Stimulated activated CD4-positive, alpha-beta T cell treated with anti-CD3 and anti-CD28 coated beads, Interleukin-1b, Interleukin-23, amount 100 ng/mL, for 1 hour (primary cell): ENCODE measurements around the gene CASK.
"Not testable (repeated sequence)": the region's sequence is repeated elsewhere in the genome, so short reads cannot be mapped to it uniquely, and the experiment has no call there.

Source experiments
- DNase-seq, 2 donors: peaks; one replicate each; pipeline ENCODE4 v3.0.0-alpha.2; 2020; ENCODE audit warnings: low read depth in 2 of 2

The CASK gene

DNA sequence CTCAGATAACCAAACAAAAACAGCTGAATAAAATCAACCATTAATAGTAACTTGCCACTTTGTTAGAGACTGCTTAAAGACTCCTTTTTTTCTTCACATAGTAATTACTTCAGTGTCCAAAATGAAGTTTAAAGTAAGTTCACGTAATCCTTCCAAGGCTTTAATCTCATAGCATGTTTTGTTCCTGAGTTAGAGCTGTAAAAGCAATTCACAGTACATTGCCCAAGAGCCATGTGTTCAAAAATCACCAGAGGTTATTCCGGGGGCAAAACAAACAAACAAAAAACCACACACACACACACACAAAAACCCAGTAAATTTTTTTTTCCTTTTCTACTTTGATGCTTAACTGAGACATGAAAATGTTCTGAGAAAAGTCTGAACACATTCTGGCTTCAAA is 193.3 kb downstream of the CASK start:
- DNase-seq, result no peak

DNA sequence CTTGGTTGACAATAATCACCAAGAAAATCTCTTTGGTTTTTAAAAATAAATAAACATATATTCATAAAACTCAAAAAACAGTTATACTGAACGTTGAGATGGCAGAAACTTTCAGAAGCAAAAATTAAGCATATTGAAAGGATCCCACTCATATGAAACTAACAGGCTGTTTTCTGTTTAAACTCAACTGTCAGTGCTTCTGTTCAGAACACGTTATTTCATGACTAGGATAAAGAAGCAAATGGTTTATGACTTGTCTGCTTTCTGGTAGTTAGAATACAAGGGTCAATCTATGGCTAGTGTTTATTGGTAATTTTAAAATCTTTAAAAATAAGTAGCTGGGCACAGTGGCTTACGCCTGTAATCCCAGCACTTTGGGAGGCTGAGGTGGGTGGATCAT is 195.2 kb downstream of the CASK start:
- no peak for DNase-seq

DNA sequence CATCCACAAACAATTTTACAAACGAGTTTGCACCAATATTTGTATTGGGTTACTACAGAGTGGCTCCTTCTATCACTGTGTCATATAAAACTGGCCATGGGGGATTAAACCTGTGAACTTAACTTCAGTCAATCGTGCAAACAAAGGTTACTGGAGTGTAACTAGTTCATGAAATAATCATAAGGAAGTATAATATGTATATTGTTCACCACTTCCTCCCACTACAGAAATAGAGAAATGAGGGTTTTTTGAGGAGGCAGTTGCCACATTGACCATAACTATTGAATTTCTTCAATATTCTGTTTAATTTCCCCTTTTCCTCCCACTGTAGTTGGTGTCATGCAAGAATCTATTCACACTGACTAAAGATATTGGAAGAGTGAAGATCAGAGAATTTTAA is 199.5 kb downstream of the CASK start, which contains the start of gene GPR82:
GPR82 (plus strand) TSS at position 356 of the 400 bp plus-strand sequence. CDS start 2,846 bp downstream, outside the sequence.
- no peak for DNase-seq

DNA sequence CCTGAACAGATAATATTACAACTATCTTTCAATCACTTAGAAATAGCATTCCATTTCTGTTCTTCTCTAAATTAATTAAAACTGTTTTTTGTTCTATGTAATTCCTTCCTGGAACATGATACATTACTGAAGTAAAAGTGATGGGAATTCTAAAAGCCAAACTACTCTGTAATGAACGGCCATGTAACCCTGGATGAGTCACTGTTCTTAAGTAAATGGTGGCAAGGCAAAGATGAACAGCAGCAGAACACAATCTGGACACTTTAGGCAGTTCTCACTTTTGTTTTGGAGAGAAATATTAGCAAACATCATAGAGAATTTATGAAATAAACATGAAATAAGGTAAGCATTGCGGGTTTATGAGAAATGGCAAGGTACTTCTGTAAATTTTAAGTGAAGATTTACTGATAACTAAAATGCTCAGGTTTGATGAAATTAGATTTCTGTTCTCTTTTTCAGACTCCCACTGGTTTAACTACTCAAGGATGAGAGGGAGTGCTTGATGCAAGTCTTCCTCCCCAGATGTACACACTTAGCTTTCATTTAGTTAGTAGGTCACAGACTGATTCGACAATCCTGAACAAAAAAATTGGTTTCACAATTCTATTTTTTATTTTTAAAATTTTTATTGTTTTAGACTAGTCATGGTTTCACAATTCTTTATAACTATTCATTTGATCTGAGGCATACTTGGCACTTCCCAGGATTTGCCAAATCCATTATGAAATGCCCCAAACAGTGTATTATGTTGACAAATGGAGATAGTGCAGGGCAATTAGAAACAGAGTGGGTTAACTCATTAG is 200.3 kb downstream of the CASK start:
- DNase-seq, result no peak

DNA sequence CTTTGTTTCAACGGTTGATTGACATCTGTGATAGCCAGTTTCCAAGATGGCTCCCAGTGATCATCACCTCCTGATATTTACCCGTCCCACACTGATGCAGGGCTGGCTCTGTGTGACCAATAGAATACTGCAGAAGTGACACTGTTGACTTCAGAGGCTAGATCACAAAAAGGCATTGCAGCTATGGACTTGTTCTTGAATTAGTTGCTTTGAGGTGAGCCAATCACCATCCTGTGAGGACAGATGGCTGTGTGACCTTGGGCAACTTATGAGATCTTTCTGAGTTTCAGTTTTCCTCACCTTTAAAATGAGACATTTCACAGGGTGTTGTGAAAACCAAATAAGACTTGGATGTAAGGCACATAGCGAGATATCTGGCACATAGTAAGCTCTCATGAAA is 201.1 kb downstream of the CASK start:
- DNase-seq, result no peak

DNA sequence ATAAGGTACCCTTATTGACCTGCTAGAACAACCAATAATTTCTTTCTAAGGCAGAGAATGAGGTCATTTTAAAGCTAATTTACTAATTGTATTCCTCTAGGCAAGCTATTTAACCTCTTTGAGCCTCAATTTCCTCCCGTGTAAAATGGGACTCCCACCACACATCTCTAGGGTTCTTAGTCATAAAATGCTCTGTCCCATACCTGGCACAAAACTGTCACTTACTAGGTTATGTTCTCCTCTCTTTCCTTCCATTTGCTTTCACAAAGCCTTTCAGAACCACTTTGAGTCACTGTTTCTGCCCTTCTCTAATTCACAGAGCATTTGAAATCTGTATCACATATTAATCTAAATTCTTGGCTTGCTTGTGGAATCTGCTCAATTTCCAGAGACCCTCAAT is 201.8 kb downstream of the CASK start:
- no peak for DNase-seq

DNA sequence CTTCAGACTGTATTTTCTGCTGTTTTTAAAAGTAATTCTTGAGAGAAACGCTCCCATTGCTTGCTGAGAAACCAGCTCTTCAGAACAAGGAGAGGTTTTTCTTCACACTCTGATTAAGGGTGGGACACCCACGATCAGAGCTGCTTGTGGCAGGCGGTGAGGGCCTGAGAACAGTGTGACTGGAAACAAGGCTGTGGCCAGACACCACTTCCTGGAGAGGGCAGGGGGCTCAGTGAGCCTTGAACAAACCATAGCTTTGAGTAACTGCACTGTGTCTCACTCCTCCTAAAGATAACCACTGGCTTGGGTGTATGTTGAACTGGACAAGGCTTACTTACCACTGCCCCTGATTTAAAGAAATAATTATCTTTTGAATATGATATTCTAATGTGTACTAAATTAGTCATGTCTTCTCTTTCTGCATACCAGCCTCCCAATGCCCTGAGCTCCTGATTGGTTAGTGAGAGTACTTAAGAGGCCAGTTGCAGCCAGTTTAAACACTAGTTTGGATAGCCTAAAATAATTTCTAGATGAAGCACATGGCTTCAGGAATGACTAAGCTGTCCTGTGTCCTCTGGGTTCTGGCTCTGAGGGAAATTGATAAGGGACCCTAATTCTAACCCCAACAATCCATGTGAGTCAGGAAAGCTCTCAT is 203.1 kb downstream of the CASK start:
- no peak for DNase-seq

DNA sequence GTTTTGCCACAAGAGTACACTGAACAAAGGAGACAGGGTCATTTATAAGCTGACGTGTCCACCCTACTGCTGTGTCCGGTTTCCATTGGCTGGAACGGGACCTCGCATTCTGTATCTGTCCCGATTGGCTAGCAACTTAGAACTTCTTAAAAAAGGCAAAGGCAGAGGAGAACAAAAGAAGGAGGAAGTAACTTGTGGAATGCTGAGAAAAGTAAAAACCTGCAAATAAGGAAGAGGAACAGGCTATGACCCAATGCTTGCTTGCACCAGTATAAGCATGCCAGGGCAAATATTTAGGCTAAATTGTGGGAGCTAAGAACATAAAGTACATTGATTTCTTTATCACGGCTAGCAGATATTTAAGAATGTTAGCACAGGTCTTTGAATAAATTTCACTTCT is 203.7 kb downstream of the CASK start:
- DNase-seq, result not testable (repeated sequence)

DNA sequence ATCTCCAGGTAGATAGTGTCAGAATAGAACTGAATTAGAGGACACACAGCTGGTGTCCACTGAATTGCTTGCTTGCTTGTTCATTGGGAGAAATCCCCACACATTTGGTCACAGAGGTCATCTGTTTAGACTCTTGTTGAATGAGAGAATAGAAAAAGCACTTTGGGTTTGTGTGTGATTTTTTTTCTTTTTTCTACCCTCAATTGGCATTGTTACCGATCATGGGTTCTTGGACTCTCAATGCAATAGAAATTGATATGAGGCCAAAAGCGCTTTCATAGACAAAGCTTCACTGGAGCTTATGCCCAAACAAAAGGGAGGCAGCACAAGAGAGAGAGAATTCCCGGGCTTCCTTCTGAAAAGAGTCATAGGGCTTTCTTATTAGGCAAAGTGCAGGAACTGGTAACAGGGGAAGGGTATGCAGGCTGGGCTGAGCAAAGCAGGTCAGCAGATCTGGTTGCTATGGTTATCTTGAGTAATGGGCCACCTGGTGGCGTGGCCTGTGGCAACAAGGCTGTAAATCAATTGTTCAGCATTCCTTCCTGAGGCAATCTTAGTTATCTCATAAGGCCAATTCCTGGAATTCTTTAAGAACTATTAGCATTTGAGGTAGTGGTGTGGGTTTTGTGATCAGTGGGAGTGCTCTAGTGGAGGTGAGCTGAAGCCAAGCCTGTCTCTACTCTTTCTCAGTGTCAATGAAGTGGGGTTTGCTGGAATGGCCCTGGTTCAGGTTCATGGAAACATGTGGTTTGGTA is 204.7 kb downstream of the CASK start:
- no peak for DNase-seq

DNA sequence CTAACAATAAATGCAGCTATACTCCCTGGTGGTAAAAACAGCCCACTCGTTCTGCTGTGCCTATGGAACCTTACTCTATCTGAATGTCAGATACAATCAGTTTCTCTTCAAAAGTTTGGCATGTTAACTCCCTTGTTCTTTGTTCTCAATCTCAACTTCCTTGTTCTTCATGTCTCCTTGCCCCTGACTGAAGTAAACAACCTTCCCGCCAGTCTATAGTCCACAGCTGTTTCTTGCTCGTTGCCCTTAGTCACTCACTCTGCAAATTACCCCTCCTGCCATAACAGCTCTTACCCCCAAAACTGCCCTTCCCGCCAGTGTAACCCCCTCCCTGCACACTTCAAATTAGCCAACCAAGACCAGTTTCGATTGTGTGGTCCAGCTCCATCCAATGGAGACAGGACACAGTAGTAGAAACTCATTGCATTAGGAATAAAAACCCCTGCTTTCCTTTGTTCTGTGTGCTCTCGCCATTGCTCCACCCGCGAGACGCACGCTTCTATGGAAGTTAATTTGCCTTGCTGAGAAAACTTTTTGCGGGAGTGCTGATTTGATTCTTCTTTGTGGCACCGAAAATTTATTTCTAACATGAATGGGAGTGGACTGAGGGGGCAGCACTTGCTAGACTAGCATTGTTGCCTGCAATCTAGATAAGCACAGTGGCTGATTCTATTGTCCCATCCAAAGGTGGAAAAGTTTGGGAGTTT is 206.4 kb downstream of the CASK start:
- DNase-seq, result no peak

DNA sequence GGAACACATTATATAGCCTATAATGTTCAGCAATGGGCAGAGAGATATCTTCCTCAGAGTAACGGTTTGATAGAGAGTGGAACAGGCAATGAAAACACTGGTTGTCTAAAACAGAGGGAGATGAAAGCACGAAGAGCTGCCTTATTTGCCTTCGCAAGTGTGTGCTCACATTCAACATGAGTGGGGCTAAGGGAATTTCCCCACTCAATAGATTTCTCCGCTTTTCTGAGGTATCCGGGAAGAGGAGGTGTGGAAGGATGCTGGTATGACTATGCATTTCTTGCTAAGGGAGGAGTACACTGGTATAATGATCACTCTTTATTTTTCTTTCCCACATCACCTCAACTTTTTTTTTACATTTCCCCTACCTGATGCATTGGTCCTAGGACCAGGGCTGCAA is 207.1 kb downstream of the CASK start:
- no peak for DNase-seq

DNA sequence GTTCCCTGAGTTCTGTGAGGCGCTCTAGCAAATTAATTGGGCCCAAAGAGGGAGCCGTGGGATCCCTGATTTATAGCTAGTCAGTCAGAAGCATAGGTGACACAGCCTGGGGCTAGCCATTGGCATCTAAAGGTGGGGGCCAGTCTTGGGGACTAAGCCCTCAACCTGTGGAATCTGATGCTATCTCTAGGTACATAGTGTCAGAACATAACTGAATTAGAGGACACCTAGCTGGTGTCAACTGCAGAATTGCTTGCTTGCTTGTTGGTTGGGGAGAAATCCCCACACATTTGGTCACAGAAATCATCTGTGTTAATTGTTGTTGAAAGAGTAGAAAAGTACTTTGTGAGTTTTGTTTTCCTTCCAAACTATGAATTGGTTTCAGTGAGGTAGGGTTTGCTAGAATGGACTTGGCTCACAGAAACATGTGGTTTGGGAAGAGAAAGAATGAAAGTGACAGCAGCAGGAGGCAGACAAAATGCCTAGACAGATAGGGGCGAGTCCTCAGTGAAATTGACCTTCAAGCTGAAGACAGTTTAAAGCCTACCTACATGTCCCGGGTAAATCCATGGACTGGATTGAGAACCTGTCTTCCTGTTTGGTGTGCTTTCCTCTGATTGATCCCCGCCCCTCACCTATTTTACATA is 212.2 kb downstream of the CASK start:
- no peak for DNase-seq

DNA sequence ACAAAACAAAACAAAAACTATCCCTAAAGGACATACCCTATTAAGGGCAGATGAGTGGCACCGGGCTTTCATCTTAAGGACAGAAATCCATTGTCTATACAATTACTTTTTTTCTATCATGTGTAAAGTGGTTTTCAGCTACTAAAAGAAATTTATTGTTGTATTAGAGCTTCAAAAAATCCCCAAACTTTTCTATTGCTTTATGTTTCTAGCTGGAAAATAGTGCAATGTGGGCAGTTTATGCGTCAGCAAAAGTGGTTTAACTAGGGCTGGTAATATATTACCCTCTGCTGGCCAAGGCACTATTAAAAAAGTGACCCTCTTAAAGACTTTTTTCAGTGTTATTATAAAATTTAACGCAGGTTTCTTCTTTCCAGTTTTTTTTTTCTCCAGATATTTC is 214.9 kb downstream of the CASK start:
- no peak for DNase-seq

DNA sequence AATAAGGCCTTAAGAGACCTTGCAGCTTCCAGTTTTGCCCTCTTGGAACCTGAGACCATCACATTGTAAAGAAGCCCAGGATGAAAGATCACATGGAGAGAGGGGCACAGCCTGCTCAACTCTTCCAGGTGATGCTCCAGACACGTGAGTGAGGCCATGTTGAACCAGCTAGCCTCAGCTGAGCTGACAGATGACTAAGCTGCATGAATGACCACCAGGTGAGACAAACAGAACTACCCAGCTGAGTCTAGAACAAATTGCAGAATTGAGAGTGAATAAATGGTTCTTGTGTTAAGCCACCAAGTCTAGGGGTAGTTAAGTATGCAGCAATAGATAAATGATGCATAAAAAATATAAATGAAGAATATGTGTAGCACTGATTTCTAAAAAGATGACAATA is 216.1 kb downstream of the CASK start:
- DNase-seq, result no peak

DNA sequence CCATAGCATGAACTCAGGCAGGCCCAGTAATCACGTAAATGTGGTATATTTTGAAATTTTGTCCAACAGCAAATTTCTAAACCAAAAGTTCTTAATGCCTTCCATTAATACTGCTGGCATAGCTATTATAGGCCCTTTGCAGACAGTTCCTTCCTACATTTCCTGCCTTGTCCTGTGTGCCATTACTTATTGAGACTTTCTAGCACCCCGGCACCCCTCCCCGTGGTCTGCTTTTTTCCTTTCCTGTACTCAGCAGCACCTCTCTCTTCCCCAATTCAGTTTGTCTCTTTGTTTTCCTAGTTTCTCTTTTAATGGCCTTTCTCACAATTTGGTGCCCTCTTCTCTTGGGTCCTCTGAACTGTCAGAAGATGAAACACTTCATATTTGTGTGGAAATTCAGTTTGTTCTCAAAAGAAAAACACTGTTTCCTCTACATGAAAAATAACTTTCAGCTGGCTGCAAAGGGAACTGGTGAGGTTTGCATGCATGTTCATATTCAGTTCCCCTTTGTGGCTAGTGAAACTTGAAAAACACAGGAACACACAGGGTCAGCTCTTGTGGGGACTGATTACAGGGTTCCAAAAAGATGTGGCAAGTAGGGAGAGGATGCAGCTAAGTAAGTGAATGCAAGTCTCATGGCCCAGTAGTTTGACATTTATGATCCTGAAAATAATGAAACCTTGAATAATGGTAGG is 217.5 kb downstream of the CASK start:
- no peak for DNase-seq

DNA sequence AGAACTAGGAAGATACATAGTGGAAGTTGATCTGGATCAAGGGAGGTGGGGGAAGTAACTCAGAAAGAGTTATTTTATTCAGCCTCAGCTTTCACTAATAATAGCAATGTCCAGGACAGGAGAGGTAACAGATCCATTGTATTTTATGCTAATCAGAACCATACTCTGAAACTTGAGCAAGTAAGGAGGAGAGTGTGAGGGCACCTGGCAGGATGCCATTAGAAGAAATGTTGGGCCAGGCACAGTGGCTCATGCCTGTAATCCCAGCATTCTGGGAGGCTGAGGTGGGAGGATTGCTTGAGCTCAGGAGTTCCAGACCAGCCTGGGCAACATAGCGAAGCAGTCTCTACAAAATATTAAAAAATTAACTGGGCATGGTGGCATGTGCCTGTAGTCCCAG is 218.3 kb downstream of the CASK start:
- no peak for DNase-seq

DNA sequence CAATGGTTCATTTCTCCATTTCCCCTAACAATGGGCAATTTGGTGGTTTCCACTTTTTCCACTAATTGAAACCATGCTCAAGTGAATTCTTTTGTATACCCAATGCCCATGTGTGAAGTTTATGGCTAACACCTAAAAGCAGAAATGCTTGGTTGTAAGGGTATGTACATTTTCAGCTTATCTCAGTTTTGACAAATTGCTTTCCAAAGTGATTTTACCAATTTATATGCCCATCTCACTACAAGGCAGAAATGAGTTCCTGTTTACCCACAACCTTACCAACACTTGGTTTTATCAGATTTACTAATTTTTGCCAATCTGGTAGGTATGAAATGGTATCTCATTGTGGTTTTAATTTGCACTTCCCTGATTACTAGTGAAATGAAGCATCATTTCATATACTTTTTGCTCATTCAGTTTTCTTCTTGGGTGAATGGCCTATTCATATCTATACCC is 219.8 kb downstream of the CASK start:
- no peak for DNase-seq

DNA sequence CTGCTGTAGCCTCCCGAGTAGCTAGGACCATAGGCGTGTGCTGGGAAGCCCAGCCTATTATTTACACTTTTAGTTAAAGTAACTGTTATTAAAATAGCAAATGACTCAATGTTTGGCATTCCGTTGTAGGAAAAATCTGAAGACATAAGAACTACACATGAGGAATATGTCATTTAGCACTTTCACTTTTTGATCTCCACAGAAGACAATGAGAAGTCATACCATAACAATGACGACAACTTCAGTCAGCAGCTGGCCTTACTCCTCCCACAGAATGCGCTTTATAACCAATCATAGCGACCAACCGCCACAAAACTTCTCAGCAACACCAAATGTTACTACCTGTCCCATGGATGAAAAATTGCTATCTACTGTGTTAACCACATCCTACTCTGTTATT is 227.9 kb downstream of the CASK start:
- DNase-seq, result no peak

DNA sequence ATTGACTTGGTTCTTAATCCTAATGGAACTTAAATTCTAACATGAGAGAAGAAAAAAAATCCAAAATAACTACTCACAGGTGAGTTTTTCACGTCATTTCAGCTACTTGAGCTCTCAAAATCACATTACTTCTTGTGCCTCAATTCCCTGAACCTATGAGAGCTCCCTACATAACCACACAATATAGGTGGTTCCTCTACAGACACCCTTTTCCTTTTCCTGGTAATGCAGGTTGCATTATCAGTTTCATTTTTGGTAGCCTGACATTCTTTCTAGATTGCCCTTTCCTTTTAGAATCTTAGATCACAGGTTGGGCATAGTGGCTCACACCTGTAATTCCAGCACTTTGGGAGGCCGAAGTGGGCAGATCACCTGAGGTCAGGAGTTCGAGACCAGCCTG is 230.3 kb downstream of the CASK start:
- no peak for DNase-seq

DNA sequence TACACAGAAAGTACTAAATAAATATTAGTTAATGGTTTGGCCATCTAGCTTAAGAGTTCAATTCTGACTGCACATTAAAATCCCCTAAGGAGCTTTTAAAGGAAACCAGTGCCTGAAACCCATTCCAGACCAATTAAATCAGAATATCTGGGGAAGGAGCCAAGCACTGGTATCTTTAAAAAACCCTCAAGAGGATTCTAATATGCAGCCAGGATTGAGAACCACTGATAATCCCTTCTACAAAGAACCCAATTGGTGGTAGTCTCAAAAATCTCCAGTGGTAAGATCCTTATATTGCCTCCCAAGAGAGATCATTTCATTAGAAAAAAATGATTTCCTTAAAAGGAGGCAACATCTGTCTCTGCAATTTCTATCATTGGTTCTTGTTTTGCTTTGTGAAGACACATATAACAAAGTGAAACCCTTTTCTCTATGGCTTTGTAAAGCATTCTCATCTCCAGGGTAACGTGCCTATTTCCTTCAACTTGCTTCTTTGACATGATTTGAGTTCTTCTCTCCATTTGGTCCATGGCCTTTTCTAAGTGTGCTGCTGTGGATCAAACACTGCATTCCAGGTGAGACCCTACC is 231.1 kb downstream of the CASK start:
- DNase-seq, result no peak

DNA sequence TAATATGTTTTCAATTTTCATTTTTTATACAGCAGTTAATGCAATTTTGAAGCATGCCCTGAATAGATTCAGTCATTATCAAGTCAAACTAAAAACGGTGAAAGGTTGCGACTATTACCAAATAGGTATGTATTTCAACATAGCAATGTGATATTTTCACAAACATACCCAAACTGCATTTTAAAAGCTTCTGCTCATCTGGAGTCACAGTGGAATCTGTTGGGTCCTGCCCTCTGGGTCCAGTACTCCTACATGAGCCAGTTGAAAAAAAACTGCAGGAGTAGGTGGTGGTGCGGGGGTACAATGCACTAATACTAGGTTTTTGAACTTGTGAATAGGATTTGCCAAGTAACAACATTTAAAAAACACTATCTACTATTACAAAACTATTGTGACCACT is 233.6 kb downstream of the CASK start:
- no peak for DNase-seq
